Colon (tissue), 2 donors: ENCODE measurements around the gene IL11RA.

Source experiments
- FAIRE-seq: peaks from 2 replicates; lab custom pipeline; 2012; peaks lifted over from hg19 to GRCh38; lab: Jason Lieb, UNC
- donor health status: control.
- donor health status: control.

IL11RA gene

DNA sequence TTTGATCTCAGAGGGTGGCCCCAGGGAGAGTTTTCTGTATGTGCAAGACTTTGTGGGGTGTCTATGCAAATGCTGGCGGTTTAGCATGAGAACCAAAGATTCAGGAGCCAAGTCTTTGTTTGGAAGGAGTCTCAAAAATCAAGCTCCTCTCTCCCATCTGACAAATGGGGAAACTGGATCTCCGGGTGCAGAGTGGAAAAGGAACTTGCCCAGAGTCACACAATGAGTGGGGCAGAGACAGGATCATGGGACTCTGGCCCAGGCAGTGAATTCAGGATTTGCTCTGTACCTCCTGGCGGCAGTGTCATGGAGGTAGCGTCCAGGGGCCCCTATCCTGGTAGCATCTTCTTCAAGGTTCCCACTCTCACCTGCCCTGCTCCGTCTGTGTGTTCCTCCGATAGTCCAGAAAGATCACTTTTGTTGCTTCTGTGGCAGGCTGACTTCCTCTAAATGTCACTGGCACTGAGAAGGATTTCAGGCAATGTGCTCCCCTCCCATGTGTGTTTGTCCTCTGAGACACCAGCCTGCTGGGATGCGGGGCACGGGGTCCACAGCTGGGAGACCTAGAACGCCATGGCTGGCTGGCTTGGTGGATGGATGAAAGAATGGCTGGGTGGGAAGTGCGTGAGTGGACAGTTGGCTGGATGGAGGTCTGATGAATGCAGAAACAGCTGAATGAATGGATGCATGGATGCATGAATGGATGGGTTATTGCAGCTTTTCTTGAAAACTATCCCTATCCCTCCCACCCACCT lies 35.5 kb downstream of the IL11RA start:
- no peak for FAIRE-seq

DNA sequence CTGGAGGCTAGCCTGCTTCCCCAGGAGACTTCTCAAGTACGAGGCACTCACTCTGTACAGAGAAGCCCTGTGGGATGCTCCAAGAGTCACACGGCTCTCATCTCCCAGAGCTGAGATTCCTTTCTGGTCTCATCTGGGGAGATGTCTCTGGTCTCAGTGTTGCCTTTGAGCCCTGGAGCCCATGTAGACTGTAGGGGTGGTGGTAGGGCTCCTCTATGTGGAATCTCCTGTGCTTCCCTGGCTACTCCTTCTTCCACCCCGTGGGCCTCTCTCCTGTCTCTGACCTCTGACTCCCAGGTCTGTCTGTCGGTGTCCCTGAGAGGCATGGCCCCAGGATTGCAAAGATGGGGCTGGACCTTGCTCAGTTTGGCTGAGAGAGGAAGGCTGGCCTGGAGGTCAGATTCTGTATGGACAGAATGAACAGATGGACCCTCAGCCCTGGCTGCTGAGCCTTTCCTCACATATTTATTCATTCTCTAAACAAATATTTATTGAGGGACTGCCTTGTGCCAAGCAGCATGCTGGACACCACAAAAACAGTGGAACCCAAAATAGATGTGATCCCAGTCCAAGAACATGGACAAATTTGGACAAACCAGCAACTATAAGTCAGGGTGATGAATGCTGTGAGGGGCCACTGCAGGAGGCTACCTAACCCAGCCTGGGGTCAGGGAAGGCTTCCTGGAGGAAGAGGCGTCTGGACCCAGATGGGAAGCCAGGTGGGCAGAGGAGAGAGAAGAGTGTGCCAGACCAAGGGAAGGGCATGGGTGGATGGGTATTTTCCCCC lies 36.5 kb downstream of the IL11RA start:
- FAIRE-seq = no peak

DNA sequence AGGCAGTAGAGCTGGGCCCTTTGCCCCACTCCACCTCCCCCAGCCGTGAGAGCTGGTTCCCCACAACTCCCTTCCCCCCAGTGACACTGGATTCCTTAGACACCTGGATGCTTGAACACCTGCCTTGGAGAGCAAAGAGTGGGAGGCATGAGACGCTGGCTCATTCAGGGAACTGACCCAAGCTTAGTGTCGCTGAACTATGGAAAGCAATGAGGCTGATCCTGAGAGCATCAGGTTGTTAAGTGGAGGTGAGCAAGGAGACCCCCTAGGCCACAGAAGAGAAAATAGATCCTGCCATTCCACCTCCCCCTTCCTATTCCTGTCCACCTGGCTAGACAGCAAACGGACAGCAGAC lies 37.1 kb downstream of the IL11RA start:
- no peak for FAIRE-seq

DNA sequence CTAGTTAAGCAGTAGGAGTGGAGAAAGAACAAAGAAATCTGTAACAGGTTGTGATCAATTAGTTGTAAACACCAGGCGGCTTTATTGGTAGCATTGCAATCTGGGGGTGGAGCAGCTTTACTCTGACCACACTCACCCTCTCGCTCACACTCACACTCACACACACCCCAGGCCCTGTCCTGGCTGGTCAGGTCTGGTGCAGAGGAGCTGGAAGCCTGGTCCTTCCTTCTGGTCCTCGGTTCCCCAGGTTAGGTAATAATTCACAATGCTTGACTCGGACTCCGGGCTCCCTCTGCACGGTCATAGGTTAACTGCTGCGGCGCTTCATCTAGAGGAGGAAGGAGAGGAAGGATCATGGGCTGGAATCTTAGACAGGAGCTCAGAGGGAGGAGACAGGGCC lies 37.5 kb downstream of the IL11RA start:
- no peak for FAIRE-seq

DNA sequence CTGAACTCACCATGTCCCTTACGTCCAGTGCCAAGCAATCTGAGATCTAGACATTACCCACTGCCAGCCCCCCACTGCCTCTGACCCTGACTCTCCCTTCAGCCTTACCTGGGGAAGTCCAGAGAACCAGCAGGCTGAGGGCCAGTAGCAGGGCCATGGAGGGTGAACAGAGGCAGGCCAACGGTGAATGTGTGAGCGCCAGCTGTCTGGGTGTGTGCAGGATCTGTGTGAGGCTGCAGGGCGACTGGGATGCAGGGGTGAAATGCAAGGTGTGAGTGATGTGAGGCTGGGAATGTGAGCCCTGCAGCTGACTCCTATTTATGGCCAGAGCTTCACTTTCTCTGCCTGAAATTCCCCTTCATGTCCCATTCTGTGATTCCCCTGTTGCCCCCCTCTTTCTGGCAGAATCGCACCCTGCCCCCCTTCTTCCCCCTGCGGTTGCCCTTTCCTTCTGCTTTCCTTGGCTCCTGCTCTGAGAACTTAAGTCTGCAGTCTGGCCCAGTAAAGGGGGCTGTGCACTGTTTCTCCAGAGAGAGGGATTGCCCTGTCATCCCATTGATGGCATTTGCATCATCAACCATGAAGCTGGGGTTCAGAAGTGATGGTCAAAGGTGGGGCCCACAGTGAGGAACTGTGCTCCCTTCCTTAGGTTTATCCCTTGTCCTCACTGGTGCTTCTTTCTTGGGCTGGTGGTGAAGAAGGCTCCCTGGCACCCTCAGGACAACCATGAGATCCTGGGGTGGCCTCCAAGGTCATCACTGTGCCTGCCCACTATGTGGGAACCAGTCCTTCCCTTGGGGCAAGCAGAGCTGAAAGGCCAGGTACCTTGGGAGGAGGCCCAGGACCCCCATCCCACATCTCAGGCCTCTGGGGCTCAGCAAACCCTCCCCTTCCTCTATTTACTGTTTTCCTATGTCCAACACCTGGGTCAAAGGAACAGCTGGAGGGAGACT lies 39.3 kb downstream of the IL11RA start, which contains the start of gene CCL19:
Gene CCL19 (minus strand): TSS at position 294 of the 953 bp plus-strand sequence. CDS start 137 bp downstream, at position 157.
- no peak for FAIRE-seq

DNA sequence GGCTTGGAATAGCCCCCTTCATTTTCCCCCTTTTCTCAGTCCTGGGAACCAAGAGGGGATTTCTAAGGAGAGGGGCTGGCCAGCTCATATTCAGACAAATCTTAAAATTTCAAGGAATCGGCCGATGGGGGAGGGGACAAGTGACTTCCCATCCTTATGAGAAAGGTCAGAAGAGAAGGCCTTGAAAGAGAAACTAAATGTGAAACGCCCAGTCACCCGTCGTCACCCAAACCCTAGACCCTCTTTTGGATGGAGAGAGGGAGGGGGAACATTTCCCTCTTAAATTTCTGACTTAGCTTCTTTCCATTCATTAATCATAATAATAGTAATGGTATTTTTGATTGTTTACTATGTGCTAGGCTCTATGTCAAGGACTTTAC lies 39.9 kb downstream of the IL11RA start:
- no peak for FAIRE-seq

DNA sequence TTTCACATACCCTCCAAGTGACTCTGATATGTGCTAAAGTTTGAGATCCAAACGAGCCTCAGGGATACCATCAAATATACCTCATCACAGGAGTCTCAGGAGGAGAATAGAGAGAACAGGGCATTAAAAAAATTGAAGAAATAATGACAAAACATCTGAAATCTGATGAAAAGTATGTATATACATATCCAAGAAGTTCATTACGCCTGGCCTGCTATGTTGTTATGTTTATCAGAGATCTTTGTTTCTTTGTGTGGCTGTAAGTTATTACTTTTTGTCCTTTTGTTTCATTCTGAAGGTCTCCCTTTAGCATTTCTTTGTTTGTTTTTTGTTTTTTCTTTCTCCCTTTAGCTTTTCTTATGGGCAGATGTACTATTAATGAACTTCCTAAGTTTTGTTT lies 41.6 kb downstream of the IL11RA start:
- FAIRE-seq = no peak

DNA sequence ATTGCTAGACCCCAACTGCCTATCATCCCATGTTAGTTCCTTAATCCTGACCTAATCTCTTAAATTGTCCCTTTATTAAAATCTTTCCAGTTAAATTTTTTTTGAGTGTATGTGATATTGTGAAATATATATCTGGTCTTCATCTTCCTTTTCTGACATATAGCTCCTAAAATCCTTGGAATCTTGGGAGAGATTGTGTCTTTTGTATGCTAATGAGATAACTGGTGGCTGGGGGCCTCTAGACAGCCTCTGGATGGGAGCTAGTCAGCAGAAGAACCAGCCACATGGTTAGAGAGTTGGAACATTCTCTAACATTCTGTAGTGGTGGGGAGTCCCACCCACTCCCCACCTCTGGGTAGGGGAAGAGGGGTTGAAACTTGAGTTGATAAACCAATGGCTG lies 42.8 kb downstream of the IL11RA start:
- FAIRE-seq = no peak

DNA sequence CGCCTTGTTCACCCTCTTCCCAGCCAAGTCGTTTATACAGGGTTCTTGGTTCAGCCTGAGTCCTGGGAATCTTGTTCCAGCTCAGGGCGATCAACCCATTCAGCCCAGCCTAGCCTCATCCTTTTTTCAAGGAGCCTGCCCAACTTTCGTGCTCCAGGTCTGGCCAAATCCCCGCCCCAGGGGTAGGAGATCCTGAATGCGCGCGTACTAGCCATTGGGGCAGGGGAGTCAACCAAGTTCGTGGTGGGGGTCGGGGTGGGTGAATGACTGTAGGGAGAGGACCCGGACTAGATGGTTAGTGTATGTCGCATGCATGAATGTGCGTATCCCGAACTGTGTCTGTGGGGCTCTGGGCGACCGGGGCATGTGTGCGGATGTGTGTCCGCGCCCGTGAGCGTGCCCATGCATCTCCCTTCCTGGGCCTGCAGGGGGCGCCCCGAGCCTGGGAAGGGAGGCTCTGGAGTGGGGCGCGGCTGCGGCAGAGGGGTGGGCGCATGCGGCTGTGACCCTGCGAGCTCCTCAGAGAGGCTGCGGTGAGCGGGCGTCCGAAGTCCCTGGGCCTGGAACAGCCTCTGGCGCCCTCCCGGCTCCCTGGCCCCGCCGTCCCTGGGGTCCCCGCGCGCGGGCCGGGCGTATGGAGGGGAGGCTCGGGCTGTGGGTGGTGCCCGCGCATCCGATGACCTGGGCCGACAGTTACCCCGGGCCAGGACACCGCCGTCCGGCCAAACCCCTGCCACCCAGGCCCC lies 49.2 kb downstream of the IL11RA start:
- FAIRE-seq = no peak

DNA sequence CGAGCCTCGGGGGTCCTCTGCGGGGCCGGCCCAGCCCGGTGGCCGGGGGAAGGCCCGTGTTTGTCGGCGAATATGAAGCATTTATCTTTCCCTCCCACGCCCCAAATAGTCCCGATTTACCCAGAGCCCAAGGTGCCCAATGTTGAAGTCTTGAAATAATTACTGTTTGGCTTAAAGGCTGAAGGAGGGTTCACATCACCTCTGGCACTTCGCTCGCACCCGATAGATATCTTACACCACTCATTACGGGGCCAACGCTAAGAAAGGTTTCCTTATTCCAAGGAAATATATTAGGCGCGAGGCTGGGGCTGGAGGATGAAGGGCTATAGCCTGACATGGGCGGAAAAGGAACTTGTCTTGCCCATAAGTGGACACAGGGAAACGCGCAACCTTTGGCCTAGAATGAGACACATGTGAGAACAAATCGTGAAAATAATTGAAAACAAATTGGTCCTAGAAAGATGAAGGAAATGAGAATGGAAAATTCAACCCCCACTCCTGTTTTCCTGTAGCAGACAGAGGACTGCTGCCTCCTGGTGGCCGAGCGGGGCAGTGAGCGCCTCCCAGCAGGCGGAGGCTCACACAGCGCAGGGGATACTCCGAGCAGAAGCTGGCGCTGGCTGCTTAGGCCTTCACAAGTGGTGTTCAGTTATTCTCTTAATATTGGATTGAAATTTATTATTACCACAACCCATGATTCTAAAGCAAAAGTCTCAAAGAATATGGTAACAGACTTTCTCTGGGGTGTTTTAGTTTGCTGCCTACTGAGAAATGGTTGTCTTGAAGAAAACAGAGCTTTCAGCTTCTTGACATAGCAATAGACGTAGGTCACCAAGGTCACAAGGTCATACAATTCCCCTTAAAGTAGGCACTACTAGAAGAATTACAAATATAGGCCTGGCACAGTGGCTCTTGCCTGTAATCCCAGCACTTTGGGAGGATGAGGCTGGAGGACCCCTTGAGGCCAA lies 50.1 kb downstream of the IL11RA start:
- no peak for FAIRE-seq

DNA sequence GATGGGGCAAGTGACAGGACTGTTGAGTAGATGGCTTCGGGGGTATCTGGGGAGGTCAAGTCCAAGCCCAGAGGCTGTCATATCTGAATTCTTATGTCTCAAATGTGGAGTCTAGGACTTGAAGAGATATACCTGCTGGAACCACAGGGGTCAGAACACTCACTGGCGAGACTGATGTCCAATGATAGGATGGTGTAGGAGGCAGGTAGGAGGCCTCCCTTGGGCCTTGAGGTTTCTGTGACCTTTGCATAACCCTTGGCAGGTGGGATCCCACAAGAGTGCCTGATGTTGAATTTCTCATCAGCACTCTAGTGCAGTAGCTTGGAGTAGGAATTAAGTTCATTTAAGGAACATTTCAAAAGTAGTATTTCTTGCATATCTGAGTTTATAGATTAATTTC lies 55.1 kb downstream of the IL11RA start:
- no peak for FAIRE-seq

DNA sequence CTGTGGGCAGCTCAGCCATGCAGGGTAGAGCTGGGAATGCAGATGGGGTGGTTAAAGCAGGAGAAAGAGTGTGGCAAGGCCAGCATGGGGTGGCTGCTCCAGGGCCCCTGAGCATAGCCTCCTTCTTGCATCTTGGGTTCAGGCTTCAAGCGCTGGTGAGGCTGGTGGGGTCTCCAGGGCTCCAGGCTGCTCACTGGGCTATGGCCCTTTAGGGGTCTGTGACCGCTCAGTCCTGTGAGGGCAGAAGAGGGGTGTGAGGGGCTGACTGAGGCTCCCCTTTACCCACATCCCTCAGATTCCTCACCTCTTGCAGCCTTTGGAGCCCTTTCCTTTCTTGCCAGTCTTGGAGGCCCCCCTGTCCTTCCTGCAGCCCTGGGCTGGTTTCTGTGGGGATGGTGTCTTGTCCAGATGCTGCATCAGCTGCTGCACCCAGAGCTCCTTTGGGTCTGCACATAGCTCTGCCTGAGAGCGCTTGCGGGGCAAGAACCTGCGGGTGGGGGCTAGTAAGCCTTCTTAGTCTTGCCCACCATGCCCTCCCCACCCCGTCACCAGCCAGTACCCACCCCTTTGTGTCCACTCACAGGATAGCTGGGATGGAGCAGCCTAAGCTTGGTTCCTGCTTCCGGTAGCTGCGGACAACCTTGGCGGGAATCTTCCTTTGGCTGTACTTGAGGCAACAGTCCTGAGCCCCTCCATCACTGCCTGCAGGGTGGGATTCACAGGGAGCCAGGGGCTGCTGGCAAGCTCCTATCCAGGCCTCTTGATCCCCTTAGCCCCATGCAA lies 57.4 kb downstream of the IL11RA start:
- no peak for FAIRE-seq

DNA sequence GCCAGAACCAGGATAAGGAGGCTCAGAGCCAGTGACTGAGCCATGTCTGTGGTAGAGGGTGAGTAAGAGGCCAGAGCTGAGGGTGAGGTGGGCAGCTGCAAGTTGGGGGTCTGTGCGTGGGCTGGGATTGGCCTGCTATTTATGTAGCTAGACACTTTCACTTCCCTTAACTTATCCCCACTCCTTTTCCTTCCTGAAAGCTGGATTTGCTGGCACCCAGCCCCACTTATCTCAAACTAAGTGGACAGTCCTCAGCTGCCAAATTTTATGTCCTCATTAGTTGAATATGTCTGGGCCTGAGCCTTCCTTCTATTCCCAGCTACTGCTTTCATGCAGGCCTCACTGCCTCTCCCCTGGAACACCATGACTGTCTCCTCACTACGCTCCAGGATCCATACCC lies 58.0 kb downstream of the IL11RA start, which contains the start of gene CCL21:
Gene CCL21 (minus strand): TSS at position 114 of the 400 bp plus-strand sequence. CDS start 70 bp downstream, at position 44.
- FAIRE-seq = no peak
